ENCODE data around the gene CTPS1.

The CTPS1 gene
- long read RNA-seq, full-length matches to known transcripts: 408 of 460 reads
- long read RNA-seq, partial matches to known transcripts: 39 of 460 reads
- long read RNA-seq, other reads (novel, unspliced or antisense): 13 of 460 reads

- peak within 1 kb of the TSS; percentile 96 for H3K27ac ChIP-seq (replicated peaks)
- TF ChIP-seq GABPA (IDR thresholded peaks at IDR 0.05; ENCODE audit: low read depth) (no peak), POLR2AphosphoS5 (IDR thresholded peaks at IDR 0.05; ENCODE audit: low read depth) (0 out of 2 replicates have a peak, but pooled peaks have one; percentile 41), REST (IDR thresholded peaks at IDR 0.05; ENCODE audit: insufficient replicate concordance, low read depth) (peak; percentile 43), CTCF (IDR thresholded peaks at IDR 0.05; ENCODE audit: insufficient read depth, low read length) (peak; percentile 3), SPI1 (IDR thresholded peaks at IDR 0.05; ENCODE audit: borderline replicate concordance, low read depth) (peak; percentile 42; the same call in 1 of the 2 replicates)
Measured at GRCh38 chr1:40979241-40980067, at the start of gene CTPS1. Gene CTPS1 (plus strand): TSS chr1:40979696. CDS start chr1:40983291, 3,595 bp downstream.

GRCh38 chr1:40930174-40930964, 49.1 kb upstream of the CTPS1 start:
- no peak for DNase-seq (ENCODE audit: low read depth in 1 of 2, low spot score in 1 of 2)

More at GRCh38 chr1:40979241-40980067, at the start of gene CTPS1:
- Histone ChIP-seq H3K27me3 (ENCODE audit: insufficient read depth, poor library complexity, severe bottlenecking) (no peaks in the 10 kb centered on the region), H3K4me3 (replicated peaks; ENCODE audit: insufficient read depth, low read length) (peak within 1 kb of the TSS; percentile 59)
- peak; percentile 89 to 93 for DNase-seq (ENCODE audit: low read depth in 1 of 2, low spot score in 1 of 2)

More at GRCh38 chr1:40930174-40930964, 49.1 kb upstream of the CTPS1 start:
- Histone ChIP-seq H3K27ac (replicated peaks) (no peak overlapping the region), H3K4me3 (replicated peaks; ENCODE audit: insufficient read depth, low read length) (no peak overlapping the region), H3K27me3 (ENCODE audit: insufficient read depth, poor library complexity, severe bottlenecking) (no peaks in the 10 kb centered on the region)
- no peak for TF ChIP-seq GABPA (IDR thresholded peaks at IDR 0.05; ENCODE audit: low read depth)
- TF ChIP-seq REST (IDR thresholded peaks at IDR 0.05; ENCODE audit: insufficient replicate concordance, low read depth): no peak
- TF ChIP-seq SPI1 (IDR thresholded peaks at IDR 0.05; ENCODE audit: borderline replicate concordance, low read depth): no peak
- no peak for TF ChIP-seq CTCF (IDR thresholded peaks at IDR 0.05; ENCODE audit: insufficient read depth, low read length)
- no peak for TF ChIP-seq POLR2AphosphoS5 (IDR thresholded peaks at IDR 0.05; ENCODE audit: low read depth)

Data from HL-60 (cell line).